Measurements from ENCODE around the gene TMEM232.

TMEM232 gene

GRCh38 chr5:110507972-110508371, 218.5 kb downstream of the TMEM232 start:
- Histone ChIP-seq H3K27me3 (ENCODE audit: insufficient read depth, poor library complexity, severe bottlenecking) (no peaks in the 10 kb centered on the region), H3K4me3 (replicated peaks; ENCODE audit: insufficient read depth, low read length) (no peak overlapping the region), H3K27ac (replicated peaks) (no peak overlapping the region)
- no peak for DNase-seq (ENCODE audit: low read depth in 1 of 2, low spot score in 1 of 2)
- no peak for TF ChIP-seq CTCF (IDR thresholded peaks at IDR 0.05; ENCODE audit: insufficient read depth, low read length)
- no peak for TF ChIP-seq REST (IDR thresholded peaks at IDR 0.05; ENCODE audit: insufficient replicate concordance, low read depth)

- Histone ChIP-seq H3K27me3 (ENCODE audit: insufficient read depth, poor library complexity, severe bottlenecking) (no peaks in the 10 kb centered on the region), H3K4me3 (replicated peaks; ENCODE audit: insufficient read depth, low read length) (no peak overlapping the region), H3K27ac (replicated peaks) (no peak overlapping the region)
- DNase-seq (ENCODE audit: low read depth in 1 of 2, low spot score in 1 of 2) = no peak
- TF ChIP-seq GABPA (IDR thresholded peaks at IDR 0.05; ENCODE audit: low read depth) (no peak), SPI1 (IDR thresholded peaks at IDR 0.05; ENCODE audit: borderline replicate concordance, low read depth) (no peak), REST (IDR thresholded peaks at IDR 0.05; ENCODE audit: insufficient replicate concordance, low read depth) (no peak), POLR2AphosphoS5 (IDR thresholded peaks at IDR 0.05; ENCODE audit: low read depth) (no peak), CTCF (IDR thresholded peaks at IDR 0.05; ENCODE audit: insufficient read depth, low read length) (no peak)
Observed at GRCh38 chr5:110506378-110506777, 220.1 kb downstream of the TMEM232 start.

GRCh38 chr5:110496276-110496675, 230.2 kb downstream of the TMEM232 start:
- DNase-seq (ENCODE audit: low read depth in 1 of 2, low spot score in 1 of 2) = no peak
- H3K4me3 ChIP-seq (replicated peaks; ENCODE audit: insufficient read depth, low read length) = no peak overlapping the region
- TF ChIP-seq CTCF (IDR thresholded peaks at IDR 0.05; ENCODE audit: insufficient read depth, low read length) = no peak
- no peak for TF ChIP-seq REST (IDR thresholded peaks at IDR 0.05; ENCODE audit: insufficient replicate concordance, low read depth)
- TF ChIP-seq GABPA (IDR thresholded peaks at IDR 0.05; ENCODE audit: low read depth) = no peak
- TF ChIP-seq SPI1 (IDR thresholded peaks at IDR 0.05; ENCODE audit: borderline replicate concordance, low read depth) = no peak
- TF ChIP-seq POLR2AphosphoS5 (IDR thresholded peaks at IDR 0.05; ENCODE audit: low read depth) = no peak
- H3K27ac ChIP-seq (replicated peaks) = no peak overlapping the region
- H3K27me3 ChIP-seq (ENCODE audit: insufficient read depth, poor library complexity, severe bottlenecking) = no peaks in the 10 kb centered on the region

Measured in HL-60 (cell line).